Psoas muscle (tissue), 8 donors: ENCODE data around the gene MROH2B. TPM values are rescaled to one million over a fixed set of nuclear protein-coding genes. Genes with fewer than 3 reads are reported as not detected.

Experiments
- ATAC-seq, 4 donors: fragments of 200-7000 bp; cut with Tn5 transposase; one replicate each; pipeline ENCODE4 v1.9.1; 2020; ENCODE audit warnings: moderate library complexity in 3 of 4, mild to moderate bottlenecking in 2 of 4
- DNase-seq, 2 donors: peaks; one replicate each; pipeline ENCODE4 v3.0.0-alpha.2; 2020
- H3K27ac ChIP-seq: fragments of 200-600 bp; one replicate; pipeline ENCODE4 v1.8.0; 2022
- H3K27me3 ChIP-seq, 3 donors: fragments of 200-600 bp in 1 of 3; one replicate each; pipeline versions ENCODE4 v1.6.1 to v1.8.0; 2013 to 2022; ENCODE audit warnings: low read length in 2 of 3, mild to moderate bottlenecking in 2 of 3, moderate library complexity in 1 of 3; ENCODE audit not compliant: insufficient read depth in 3 of 3
- H3K36me3 ChIP-seq, 2 donors: fragments of 200-600 bp in 1 of 2; one replicate each; pipeline versions ENCODE4 v1.6.1 to v1.8.0; 2013 to 2022; ENCODE audit warnings: low read depth in 1 of 2, mild to moderate bottlenecking in 1 of 2, moderate library complexity in 1 of 2; ENCODE audit not compliant: insufficient read depth in 1 of 2
- H3K4me1 ChIP-seq: fragments of 200-600 bp; one replicate; pipeline ENCODE4 v1.8.0; 2022
- H3K4me3 ChIP-seq: fragments of 200-600 bp; one replicate; pipeline ENCODE4 v1.8.0; 2022; ENCODE audit warnings: mild to moderate bottlenecking
- H3K9me3 ChIP-seq: fragments of 200-600 bp; one replicate; pipeline ENCODE4 v1.8.0; 2022
- WGBS, 3 donors: extraction: QIAGEN DNeasy Blood & Tissue Kit; methylation state at CpG; one replicate each; pipeline versions ENCODE4 v1.1.6 to v1.1.7; 2013; 5-methylcytosine and 5-hydroxymethylcytosine counted together
- intact Hi-C, 2 donors: fragments of 100-400 bp; cut with DNase I; formaldehyde crosslinking; loops; one replicate each; pipeline versions ENCODE4 v1.11.0 to v1.14.2; 2022
- polyA plus RNA-seq, 3 donors: library from polyadenylated mRNA; stranded (reverse); fragments of 200-250 nt; gene quantifications; one replicate each; pipeline ENCODE4 v1.2.3, GENCODE V29; 2013
- total RNA-seq, 4 donors: library from RNA; stranded (reverse); fragmentation: NEBNext Ultra II Directional in 2 of 4; extraction: Animal tissue kit (Norgen Biotek cat#: 25700) in 2 of 4; gene quantifications; one replicate each; pipeline versions ENCODE4 v1.2.1 to v1.2.4, GENCODE V29; 2021 to 2023
- TF ChIP-seq, protein P1 (sequence below): fragments of 200-600 bp; IDR thresholded peaks from one replicate; pipeline ENCODE4 v1.8.0; 2022; ENCODE audit warnings: antibody characterized with exemption
- donor health status: healthy with polysubstance abuse.
- donor health status: DM: no; HTN: no; CAD: no; lungs with moderate emphysema.
- donor health status: Bipolar disorder and iron deficiency.
- donor health status: healthy.
- donor health status: DM: yes; HTN: yes; CAD: no.
- donor health status: DM: no; HTN: no; CAD: no.
- donor health status: DM: no; HTN: no; CAD: no.
- donor health status: DM: yes; HTN: yes; CAD: no.

Gene MROH2B
- total and polyA plus RNA-seq, 7 donors = not detected

DNA sequence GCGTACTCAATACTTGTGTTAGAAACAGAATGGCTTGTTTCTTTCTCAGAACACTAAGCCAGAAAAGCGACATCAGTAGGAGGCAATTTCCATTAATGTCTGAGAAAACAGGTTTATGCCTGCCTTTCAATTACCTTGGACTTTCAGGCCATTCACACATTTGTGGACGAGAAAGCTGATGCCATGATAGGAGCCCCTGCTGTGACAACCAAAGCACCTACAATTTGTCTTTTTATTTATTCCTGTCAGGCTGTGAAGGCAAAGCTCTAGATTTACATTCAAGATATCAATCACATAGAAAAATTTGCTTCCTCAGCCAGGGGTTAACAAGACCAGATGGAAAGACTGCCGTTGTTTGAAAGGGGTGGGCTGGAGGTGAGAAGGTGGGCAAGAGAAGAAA lies 85.6 kb downstream of the MROH2B start:
- intact Hi-C loops = no loop called here

DNA sequence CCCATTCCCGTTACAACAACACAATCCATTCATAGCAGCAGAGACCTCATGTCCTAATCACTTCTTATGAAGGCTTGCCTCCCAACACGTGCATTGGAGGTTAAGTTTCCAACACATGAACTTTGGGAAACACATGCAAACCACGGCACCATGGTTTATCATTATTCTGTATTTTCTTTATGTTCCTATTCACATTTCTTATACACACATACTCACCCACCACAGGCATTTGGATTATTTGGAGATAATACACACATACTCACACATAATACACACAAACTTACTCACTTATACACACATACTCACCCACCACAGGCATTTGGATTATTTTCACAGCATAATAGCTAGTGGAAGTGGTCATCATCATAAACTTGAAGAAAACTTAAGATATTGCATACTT lies 86.3 kb downstream of the MROH2B start:
- TF ChIP-seq, protein P1, sequence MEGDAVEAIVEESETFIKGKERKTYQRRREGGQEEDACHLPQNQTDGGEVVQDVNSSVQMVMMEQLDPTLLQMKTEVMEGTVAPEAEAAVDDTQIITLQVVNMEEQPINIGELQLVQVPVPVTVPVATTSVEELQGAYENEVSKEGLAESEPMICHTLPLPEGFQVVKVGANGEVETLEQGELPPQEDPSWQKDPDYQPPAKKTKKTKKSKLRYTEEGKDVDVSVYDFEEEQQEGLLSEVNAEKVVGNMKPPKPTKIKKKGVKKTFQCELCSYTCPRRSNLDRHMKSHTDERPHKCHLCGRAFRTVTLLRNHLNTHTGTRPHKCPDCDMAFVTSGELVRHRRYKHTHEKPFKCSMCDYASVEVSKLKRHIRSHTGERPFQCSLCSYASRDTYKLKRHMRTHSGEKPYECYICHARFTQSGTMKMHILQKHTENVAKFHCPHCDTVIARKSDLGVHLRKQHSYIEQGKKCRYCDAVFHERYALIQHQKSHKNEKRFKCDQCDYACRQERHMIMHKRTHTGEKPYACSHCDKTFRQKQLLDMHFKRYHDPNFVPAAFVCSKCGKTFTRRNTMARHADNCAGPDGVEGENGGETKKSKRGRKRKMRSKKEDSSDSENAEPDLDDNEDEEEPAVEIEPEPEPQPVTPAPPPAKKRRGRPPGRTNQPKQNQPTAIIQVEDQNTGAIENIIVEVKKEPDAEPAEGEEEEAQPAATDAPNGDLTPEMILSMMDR = no peak
- H3K4me1 ChIP-seq = no peaks in the 10 kb centered on the region
- intact Hi-C loops = no loop called here
- H3K4me3 ChIP-seq = no peak overlapping the region
- no peak overlapping the region for H3K27ac ChIP-seq
- H3K9me3 ChIP-seq = no peaks in the 10 kb centered on the region
- H3K36me3 ChIP-seq = no peaks in the 10 kb centered on the region
- WGBS, 3 donors = 86 to 88% (median 88%) methylated on average over 3 of the region's 3 CpGs
- no peak for ATAC-seq
- DNase-seq = no peak
- H3K27me3 ChIP-seq = no peaks in the 10 kb centered on the region

More for the DNA sequence above, 85.6 kb downstream of the MROH2B start:
- TF ChIP-seq, protein P1 = no peak
- no peaks in the 10 kb centered on the region for H3K36me3 ChIP-seq
- DNase-seq (no peak), ATAC-seq (no peak)
- 31 to 55% (median 35%) methylated on average over 4 of the region's 4 CpGs for WGBS, 3 donors
- no peaks in the 10 kb centered on the region for H3K4me1 ChIP-seq
- no peaks in the 10 kb centered on the region for H3K27me3 ChIP-seq
- no peak overlapping the region for H3K27ac ChIP-seq
- no peaks in the 10 kb centered on the region for H3K9me3 ChIP-seq
- H3K4me3 ChIP-seq = no peak overlapping the region

DNA sequence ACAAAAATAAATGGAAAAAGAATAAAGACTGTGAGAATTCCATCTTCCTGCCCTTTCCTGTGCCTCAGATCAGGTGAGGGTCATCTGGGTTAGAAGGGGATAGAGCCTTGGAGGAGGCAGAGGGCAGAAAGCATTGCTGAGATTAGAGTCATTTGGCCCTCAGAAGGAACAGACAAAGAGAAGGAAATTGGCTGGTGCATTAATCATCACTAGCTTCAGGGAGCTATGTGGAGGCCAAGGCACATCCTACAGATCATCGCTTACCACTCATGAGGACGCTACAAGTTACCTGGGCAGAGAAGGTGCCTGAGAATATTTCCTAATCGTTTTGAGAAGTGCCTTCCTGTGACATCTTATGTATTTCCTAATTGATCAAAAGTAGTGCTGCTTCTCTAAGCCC lies 87.4 kb downstream of the MROH2B start:
- 73 to 83% (median 78%) methylated on average over 3 of the region's 3 CpGs for WGBS, 3 donors
- DNase-seq (no peak), ATAC-seq (no peak)
- H3K9me3 ChIP-seq = no peaks in the 10 kb centered on the region
- TF ChIP-seq, protein P1 = no peak
- no peaks in the 10 kb centered on the region for H3K36me3 ChIP-seq
- H3K4me1 ChIP-seq = no peaks in the 10 kb centered on the region
- no peaks in the 10 kb centered on the region for H3K27me3 ChIP-seq
- intact Hi-C loops = no loop called here
- H3K4me3 ChIP-seq = no peak overlapping the region
- H3K27ac ChIP-seq = no peak overlapping the region

DNA sequence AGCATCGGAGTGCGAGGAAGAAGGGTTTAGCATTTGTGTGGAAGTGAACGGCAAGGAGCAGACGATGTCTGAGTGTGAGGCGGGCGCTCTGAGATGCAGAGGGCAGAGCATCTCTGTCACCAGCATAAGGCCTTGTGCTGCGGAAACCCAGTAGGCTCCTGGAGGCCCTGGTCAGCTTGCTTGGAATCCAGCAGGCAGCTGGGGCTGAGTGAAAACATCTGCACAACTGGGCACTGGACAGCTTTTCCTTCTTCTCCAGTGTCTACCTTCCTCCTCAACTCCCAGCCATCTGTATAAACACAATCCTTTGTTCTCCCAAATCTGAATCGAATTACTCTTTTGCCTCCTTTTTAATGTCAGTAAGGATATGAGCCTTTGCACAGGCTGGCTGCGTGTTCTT lies 89.7 kb downstream of the MROH2B start:
- TF ChIP-seq, protein P1 = no peak
- no peaks in the 10 kb centered on the region for H3K36me3 ChIP-seq
- no peaks in the 10 kb centered on the region for H3K4me1 ChIP-seq
- H3K27me3 ChIP-seq = no peaks in the 10 kb centered on the region
- 85 to 88% (median 86%) methylated on average over 9 of the region's 9 CpGs for WGBS, 3 donors
- H3K4me3 ChIP-seq = no peak overlapping the region
- ATAC-seq = no peak
- intact Hi-C loops = no loop called here
- no peak for DNase-seq
- H3K27ac ChIP-seq = no peak overlapping the region
- no peaks in the 10 kb centered on the region for H3K9me3 ChIP-seq

DNA sequence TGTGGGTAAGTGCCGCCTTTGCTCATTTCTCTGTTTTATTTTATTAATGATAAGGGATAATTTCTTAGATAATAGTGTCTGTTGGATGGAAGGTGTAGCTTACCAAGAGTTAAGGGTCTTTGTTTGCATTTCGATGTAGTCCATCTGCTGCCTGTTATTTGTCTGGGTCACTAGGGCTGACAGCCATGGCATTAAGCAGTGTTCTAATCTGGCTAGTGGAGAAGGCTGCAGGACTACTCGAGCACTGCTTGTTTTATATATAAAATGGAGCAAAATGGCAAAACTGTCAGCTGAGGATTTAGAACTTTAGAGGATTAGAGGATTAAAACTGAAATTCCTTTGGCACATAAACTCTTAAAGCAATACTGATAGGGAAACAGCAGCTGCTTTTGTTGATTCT lies 94.3 kb downstream of the MROH2B start:
- ATAC-seq = no peak

More for the DNA sequence above, 94.3 kb downstream of the MROH2B start:
- H3K9me3 ChIP-seq = no peaks in the 10 kb centered on the region
- H3K4me1 ChIP-seq = no peaks in the 10 kb centered on the region
- no peaks in the 10 kb centered on the region for H3K27me3 ChIP-seq
- no peak for DNase-seq
- TF ChIP-seq, protein P1 = no peak
- no peak overlapping the region for H3K27ac ChIP-seq
- no peak overlapping the region for H3K4me3 ChIP-seq
- no peaks in the 10 kb centered on the region for H3K36me3 ChIP-seq
- 38 to 54% (median 41%) methylated on average over 3 of the region's 3 CpGs for WGBS, 3 donors
- intact Hi-C loops = no loop called here
